Stimulated activated CD4-positive, alpha-beta T cell treated with anti-CD3 and anti-CD28 coated beads, Interleukin-1b, Interleukin-23, amount 100 ng/mL, for 24 hours (primary cell): ENCODE measurements around the gene HSF2BP.
"Not testable (repeated sequence)": the region's sequence is repeated elsewhere in the genome, so short reads cannot be mapped to it uniquely, and the experiment has no call there.

ENCODE experiments used
- DNase-seq, 4 experiments: peaks; one replicate each; pipeline ENCODE4 v3.0.0-alpha.2; 2020; ENCODE audit warnings: low read depth in 4 of 4, low spot score in 1 of 4

Gene HSF2BP

DNA sequence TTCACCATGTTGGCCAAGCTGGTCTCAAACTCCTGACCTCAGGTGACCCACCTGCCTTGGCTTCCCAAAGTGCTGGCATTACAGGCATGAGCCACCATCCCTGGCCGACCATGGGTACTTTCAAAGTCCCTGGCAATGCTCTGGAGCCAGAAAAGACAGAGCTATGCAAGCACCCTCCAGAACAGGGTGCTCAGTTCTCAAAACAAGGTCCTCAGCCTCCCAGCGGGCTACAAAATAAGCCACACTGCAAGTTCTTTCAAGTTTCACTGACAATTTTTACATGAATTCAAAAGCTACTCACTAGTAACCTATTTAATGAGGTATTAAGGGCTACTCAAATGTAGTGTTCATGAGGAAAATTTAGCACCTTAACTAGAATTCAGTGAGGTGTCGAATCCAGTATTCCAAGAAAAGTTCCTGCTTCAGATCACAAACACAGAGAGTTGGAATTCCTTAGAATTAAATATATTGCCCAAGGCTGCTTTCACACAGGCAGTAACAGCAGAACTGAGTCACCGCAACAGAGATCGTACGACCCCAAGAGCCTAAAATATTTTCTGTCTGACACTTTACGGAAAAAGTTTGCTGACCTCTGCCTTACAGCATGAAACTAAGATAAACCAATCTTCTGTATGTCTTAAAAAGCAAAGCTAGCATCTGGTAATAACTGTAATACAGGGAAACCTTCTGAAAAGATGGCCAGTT lies 60.7 kb downstream of the HSF2BP start:
- DNase-seq = no peak

DNA sequence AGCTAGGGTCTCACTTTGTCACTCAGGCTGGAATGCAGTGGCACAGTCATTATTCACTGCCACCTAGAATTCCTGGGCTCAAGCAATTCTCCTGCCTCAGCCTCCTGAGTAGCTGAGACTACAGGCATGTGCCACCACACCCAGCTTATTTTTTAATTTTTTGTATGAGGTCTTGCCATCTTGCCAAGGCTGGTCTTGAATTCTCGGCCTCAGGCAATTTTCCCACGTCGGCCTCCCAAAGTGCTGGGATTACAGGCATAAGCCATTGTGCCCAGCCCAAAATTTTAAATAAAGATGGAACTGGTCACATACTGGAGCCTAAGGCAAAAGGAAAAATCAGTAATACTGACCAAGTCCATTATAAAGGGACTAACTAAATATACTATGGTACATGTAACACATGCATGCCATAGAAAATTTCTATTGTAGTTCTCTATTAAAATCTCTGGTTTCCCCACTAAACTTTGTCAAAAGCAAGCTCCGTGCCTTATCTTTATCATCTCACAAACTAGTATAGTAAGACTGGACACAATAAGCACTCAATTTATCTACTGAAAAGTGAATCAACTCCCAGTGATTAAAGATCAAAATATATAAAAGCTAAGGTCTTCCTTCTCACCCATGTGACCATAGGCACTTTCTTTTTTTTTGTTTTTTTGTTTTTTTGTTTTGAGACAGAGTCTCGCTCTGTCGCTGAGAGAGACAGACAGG lies 61.6 kb downstream of the HSF2BP start:
- no peak for DNase-seq

DNA sequence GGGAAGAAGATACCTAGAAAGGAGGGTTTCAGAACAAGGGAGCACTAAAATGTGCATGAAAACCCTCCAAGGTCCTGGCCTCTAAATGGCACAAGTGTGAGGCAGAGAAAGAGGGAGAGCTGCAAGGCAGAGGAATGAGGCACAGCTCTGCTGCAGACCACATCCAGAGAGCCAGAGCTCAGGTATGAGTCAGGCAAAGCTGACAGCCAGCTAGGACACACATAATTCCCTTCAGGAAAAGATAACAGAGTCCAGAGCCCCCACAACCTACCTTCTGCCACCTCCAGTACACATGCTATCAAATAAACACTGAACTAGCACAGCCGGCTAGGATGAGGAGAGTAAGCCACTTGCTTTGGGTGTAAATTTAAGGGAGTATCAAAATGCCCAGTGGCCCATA lies 62.2 kb downstream of the HSF2BP start:
- no peak for DNase-seq

DNA sequence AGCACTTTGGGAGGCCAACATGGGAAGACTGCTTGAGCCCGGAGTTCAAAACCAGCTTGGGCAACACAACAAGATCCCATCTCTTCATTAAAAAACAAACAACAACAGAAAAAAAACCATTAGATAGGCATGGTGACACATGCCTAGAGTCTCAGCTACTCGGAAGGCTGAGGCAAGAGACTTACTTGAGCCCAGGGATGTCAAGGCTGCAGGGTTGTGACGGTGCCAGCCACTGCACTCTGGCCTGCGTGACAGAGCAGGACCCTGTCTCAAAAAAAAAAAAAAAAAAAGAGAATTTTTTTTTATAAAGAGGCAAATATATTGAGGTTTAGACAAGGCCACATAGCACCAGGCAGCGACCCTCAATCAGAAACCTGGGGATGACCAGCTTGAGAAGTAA lies 62.7 kb downstream of the HSF2BP start:
- DNase-seq = no peak

DNA sequence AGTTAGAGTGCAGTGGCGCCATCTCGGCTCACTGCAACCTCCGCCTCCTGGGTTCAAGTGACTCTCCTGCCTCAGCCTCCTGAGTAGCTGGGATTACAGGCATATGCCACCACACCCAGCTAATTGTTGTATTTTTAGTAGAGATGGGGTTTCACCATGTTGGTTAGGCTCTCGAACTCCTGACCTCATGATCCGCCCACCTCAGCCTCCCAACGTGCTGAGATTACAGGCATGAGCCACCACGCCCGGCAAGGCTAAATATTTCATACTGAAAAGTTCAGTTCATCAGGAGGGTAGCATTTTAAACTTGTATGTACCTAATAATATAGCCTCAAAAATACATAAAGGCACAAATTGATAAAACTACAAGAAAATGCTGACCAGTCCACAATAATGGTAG lies 63.5 kb downstream of the HSF2BP start:
- not testable (repeated sequence) for DNase-seq

- DNase-seq = no peak
Measured at GRCh38 chr21:43593078-43593477, 66.2 kb downstream of the HSF2BP start.

- no peak for DNase-seq
Measured at GRCh38 chr21:43591571-43591970, 67.7 kb downstream of the HSF2BP start.

GRCh38 chr21:43590194-43590593 lies 69.1 kb downstream of the HSF2BP start:
- no peak for DNase-seq

GRCh38 chr21:43588957-43589356 lies 70.3 kb downstream of the HSF2BP start:
- DNase-seq = no peak

DNA sequence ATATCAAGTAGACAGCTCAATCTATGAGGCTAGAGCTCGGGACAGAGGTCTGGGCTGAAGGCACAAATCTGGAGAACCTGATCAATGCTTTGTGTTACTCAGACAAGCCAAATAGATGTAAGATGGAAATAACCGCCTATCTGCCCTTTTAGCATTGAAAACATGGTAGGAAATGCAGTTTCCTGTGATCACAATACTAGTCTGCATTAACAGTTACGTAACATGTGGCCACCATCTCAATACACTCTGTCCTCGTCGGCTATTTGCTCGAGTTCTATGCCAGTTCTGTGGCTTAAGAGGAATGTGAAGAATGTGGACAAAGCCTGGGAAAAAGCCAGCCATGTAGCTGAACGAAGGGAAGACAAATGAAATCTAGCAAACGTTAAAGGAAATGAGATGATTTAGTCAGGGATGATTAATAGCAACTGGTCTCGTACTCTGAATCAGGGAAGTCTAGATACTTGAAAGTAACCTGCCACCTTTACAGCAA lies 73.3 kb downstream of the HSF2BP start:
- DNase-seq = no peak

DNA sequence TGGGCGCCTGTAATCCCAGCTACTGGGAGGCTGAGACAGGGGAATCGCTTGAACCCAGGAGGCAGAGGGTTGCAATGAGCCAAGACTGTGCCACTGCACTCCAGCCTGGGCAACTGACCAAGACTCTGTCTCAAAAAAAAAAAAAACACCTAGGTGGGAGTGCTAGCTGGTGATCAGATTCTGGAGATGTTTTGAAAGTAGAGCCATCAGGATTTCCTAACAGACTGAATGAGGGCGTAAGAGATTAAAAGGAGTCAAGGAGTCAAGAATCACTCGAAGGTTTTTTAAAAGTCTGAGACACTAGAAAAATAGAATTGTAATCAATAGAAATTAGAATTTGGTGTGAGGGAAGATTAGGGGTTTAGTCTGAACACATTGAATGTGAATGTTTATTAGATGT lies 73.8 kb downstream of the HSF2BP start:
- no peak for DNase-seq

- no peak for DNase-seq
Measured at GRCh38 chr21:43581453-43581852, 77.8 kb downstream of the HSF2BP start.

DNA sequence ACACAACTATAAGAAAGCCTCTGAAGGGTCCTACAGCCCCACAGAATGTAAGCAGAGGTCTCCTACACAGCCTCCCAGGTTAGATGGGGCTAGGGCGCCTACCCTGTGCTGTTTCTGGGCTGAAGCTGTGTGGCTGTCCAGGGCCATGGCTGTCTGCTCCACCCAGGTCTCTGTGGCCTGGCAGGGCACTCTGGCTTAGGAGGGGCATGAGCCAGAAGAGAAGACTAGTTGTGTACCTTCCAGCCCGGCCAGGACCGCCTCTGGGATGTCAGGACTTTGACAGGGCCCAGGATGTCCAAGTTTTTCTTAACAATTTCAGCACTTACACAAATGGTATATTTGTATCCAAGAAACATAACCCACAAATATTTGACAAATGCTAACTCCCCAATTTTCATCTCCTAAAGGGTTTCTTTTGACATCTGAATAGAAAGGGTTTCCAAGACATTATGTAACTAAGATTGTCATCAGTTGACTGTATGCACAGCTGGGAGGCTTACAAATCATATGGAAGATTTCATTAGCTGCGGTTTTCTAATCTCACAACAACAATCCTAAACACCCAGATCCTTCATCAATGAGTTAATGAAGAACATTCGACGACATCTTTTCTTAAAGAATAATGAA lies 80.5 kb downstream of the HSF2BP start:
- DNase-seq = no peak

- no peak for DNase-seq
Measured at GRCh38 chr21:43575473-43575844, 83.8 kb downstream of the HSF2BP start.

- DNase-seq = no peak
Measured at GRCh38 chr21:43574741-43575472, 84.4 kb downstream of the HSF2BP start.

DNA sequence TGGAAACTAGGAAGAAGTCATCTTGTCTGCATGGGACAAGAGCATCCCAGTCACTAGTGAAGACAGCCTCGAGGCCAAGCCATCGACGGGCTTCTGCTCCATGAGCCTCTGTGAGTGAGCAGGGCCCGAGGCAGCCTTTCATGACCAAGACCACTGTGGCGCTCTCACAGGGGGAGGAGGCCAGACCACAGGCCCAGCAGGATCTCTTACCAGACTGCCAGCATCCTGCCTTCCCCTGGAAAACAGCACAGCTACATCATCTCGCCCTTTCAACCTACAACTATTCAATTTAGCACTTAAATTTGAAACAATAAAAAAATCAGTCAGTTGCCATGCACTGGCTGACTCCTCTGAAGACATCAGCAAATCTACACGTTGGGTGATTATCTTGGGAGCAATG lies 85.4 kb downstream of the HSF2BP start:
- DNase-seq = no peak

- DNase-seq = no peak
Measured at GRCh38 chr21:43572446-43572845, 86.8 kb downstream of the HSF2BP start.

DNA sequence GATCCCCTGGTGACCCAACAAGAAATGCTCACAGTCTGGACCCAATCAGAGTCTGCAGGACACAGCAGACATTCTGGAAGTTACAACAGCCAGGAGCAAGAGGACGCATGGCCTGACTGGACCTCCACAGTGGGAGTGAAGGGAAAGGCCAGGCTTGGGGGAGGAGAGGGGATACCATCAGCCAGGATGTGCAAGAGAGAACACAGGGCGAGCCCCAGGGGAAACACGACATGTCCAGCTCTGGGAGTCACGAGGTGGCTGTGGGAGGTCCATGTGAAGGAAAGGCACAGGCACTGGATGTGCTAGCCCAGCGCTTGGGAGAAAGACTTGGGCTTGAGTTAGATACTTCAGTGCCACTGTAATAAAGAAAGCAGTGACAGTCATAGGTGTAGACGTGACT lies 87.3 kb downstream of the HSF2BP start:
- no peak for DNase-seq

- DNase-seq = not testable (repeated sequence)
Measured at GRCh38 chr21:43570195-43570594, 89.1 kb downstream of the HSF2BP start.

DNA sequence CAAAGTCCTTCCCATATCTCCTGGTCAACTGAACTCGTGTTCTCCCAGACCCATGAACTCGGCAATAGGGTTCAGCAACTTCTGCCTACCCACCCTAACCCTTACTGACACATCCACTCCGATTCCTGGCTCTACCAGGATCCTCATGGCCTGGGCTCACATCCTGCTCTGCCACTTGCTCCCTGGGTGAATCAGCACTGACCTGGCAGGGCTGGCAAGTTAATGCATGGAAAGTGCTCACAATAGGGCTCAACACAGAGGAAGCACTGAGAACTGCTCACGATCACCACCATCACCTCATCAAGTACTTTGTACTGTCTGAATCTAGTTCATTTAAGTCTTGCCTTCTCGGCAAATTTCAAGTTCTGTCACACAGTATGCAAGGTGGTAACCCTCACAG lies 96.8 kb downstream of the HSF2BP start:
- DNase-seq = not testable (repeated sequence)

DNA sequence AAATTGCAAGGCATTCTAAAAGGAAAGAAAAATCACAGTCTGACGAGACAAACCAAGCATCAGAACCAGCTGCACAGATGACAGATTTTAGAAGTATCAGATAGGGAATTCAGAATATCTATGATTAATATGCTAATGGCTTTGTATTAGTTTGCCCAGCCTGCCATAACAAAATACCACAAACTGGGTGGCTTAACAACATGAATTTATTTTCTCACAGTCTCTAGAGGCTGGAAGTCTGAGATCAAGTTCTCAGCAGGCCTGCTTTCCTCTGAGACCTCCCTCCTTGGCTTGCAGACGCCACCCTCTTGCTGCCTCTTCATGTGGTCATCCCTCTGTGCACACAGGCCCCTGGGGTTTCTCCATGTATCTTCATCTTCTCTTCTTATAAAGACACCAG lies 118.7 kb downstream of the HSF2BP start:
- not testable (repeated sequence) for DNase-seq
